Neural cell (in vitro differentiated cells): ENCODE data around the gene ZNF570. TPM values are rescaled to one million over a fixed set of nuclear protein-coding genes. Genes with fewer than 3 reads are reported as not detected.

ENCODE experiments used
- H2AFZ ChIP-seq: fragments of 200-600, 300-800 bp; sonication (generic), shearing (Covaris generic); 2 replicates; pipeline ENCODE4 v1.6.0; 2014; ENCODE audit warnings: low read depth, mild to moderate bottlenecking, antibody characterized with exemption, low read length, moderate library complexity
- H3F3A ChIP-seq: fragments of 200-600 bp; shearing (Covaris generic); 2 replicates; pipeline ENCODE4 v1.6.1; 2016; ENCODE audit warnings: mild to moderate bottlenecking, moderate library complexity, mixed read lengths, antibody characterized with exemption, low read length; ENCODE audit not compliant: insufficient read depth, poor library complexity, severe bottlenecking
- H3K27ac ChIP-seq: fragments of 200-600, 300-800 bp; sonication (generic), shearing (Covaris generic); 2 replicates; pipeline ENCODE4 v1.5.1; 2014; ENCODE audit warnings: mild to moderate bottlenecking, low read length, moderate library complexity
- H3K27me3 ChIP-seq: fragments of 300-800, 200-600 bp; sonication (generic), shearing (Covaris generic); 2 replicates; pipeline ENCODE4 v1.6.0; 2014; ENCODE audit warnings: mild to moderate bottlenecking, low read depth, low read length, moderate library complexity; ENCODE audit not compliant: insufficient read depth
- H3K36me3 ChIP-seq: fragments of 300-800, 200-600 bp; sonication (generic), shearing (Covaris generic); 2 replicates; pipeline ENCODE4 v1.5.1; 2014; ENCODE audit warnings: mild to moderate bottlenecking, antibody characterized with exemption, low read length, moderate library complexity; ENCODE audit not compliant: insufficient read depth
- H3K4me2 ChIP-seq: fragments of 300-800, 200-600 bp; sonication (generic), shearing (Covaris generic); 2 replicates; pipeline ENCODE4 v1.6.0; 2014; ENCODE audit warnings: mild to moderate bottlenecking, low read length
- H3K4me3 ChIP-seq: fragments of 300-800, 200-600 bp; sonication (generic), shearing (Covaris generic); 2 replicates; pipeline ENCODE4 v1.5.1; 2014; ENCODE audit warnings: mild to moderate bottlenecking, low read length, moderate library complexity
- H3K79me2 ChIP-seq: fragments of 200-600 bp; shearing (Covaris generic); replicated peaks from 2 replicates; pipeline ENCODE4 v1.6.0; 2014; ENCODE audit warnings: mild to moderate bottlenecking, low read length, moderate library complexity; ENCODE audit not compliant: insufficient read depth
- H3K9ac ChIP-seq: fragments of 300-800, 200-600 bp; sonication (generic), shearing (Covaris generic); 2 replicates; pipeline ENCODE4 v1.6.1; 2016; ENCODE audit warnings: mild to moderate bottlenecking, low read length, mixed read lengths
- H3K9me2 ChIP-seq: fragments of 200-600 bp; shearing (Covaris generic); 2 replicates; pipeline ENCODE4 v1.6.1; 2016; ENCODE audit warnings: mild to moderate bottlenecking, low read length, mixed read lengths; ENCODE audit not compliant: insufficient read depth
- H3K9me3 ChIP-seq: fragments of 200-600, 300-800 bp; sonication (generic), shearing (Covaris generic); 2 replicates; pipeline ENCODE4 v1.6.1; 2016; ENCODE audit warnings: mild to moderate bottlenecking, mixed run types, low read length, moderate library complexity, mixed read lengths
- H4K20me1 ChIP-seq: fragments of 200-600 bp; shearing (Covaris generic); 2 replicates; pipeline ENCODE4 v1.6.1; 2016; ENCODE audit warnings: mild to moderate bottlenecking, mixed run types; ENCODE audit not compliant: insufficient read depth
- CTCF ChIP-seq: fragments of 450-650 bp; IDR thresholded peaks from 2 replicates; pipeline ENCODE4 v1.5.1; 2014; ENCODE audit warnings: antibody characterized with exemption, mild to moderate bottlenecking, moderate library complexity; ENCODE audit not compliant: poor library complexity, severe bottlenecking
- EP300 ChIP-seq: fragments of 450-650 bp; conservative IDR thresholded peaks from 2 replicates; pipeline ENCODE4 v1.6.1; 2014; ENCODE audit warnings: antibody characterized with exemption, mild to moderate bottlenecking, moderate library complexity; ENCODE audit not compliant: poor library complexity, severe bottlenecking
- EZH2 ChIP-seq: fragments of 200-600, 300-800 bp; shearing (Covaris generic), sonication (generic); IDR thresholded peaks from 2 replicates; pipeline ENCODE4 v1.6.1; 2014; ENCODE audit warnings: antibody characterized with exemption, low read length, borderline replicate concordance, mild to moderate bottlenecking; ENCODE audit not compliant: insufficient read depth, poor library complexity, severe bottlenecking
- MXI1 ChIP-seq: fragments of 450-650 bp; conservative IDR thresholded peaks from 2 replicates; pipeline ENCODE4 v1.6.1; 2014; ENCODE audit warnings: antibody characterized with exemption, mild to moderate bottlenecking; ENCODE audit not compliant: poor library complexity, severe bottlenecking
- POLR2AphosphoS5 ChIP-seq: IDR thresholded peaks from 2 replicates; pipeline ENCODE4 v1.6.1; 2012
- RAD21 ChIP-seq: fragments of 450-650 bp; conservative IDR thresholded peaks from 2 replicates; pipeline ENCODE4 v1.6.1; 2014; ENCODE audit warnings: antibody characterized with exemption, mild to moderate bottlenecking, moderate library complexity
- REST ChIP-seq: IDR thresholded peaks from 2 replicates; pipeline ENCODE4 v1.6.1; 2012; ENCODE audit warnings: borderline replicate concordance
- SMC3 ChIP-seq: fragments of 450-650 bp; conservative IDR thresholded peaks from 2 replicates; pipeline ENCODE4 v1.6.1; 2014; ENCODE audit warnings: antibody characterized with exemption, mild to moderate bottlenecking, moderate library complexity; ENCODE audit not compliant: poor library complexity
- TAF1 ChIP-seq: IDR thresholded peaks from 2 replicates; pipeline ENCODE4 v1.6.1; 2012; ENCODE audit warnings: low read depth
- polyA plus RNA-seq: library from polyadenylated mRNA; depleted of rRNA; stranded (reverse); fragments of >200 nt; gene quantifications from 2 replicates; pipeline ENCODE4 v1.2.3, GENCODE V29; 2014

ZNF570 gene
- polyA plus RNA-seq, 1 donor from 2014 or later: 21.4 TPM

- Histone ChIP-seq H3K4me2 (no peak overlapping the region), H3K27me3 (no peaks in the 10 kb centered on the region), H3F3A (no peaks in the 10 kb centered on the region), H3K79me2 (no peaks in the 10 kb centered on the region), H3K27ac (no peak overlapping the region), H2AFZ (no peak overlapping the region), H3K9ac (no peak overlapping the region), H3K36me3 (peaks cover 37% of the 10 kb centered on the region), H3K9me3 (peaks cover 47% of the 10 kb centered on the region), H3K4me3 (no peak overlapping the region), H4K20me1 (no peaks in the 10 kb centered on the region), H3K9me2 (no peaks in the 10 kb centered on the region)
- TF ChIP-seq EZH2 (no peak), TAF1 (no peak), POLR2AphosphoS5 (no peak), EP300 (no peak), RAD21 (no peak), REST (no peak), CTCF (no peak), SMC3 (no peak)
Observed at GRCh38 chr19:37484406-37485168, 15.4 kb downstream of the ZNF570 start.

- H3K9ac ChIP-seq: no peak overlapping the region
- H3F3A ChIP-seq: no peaks in the 10 kb centered on the region
- H3K79me2 ChIP-seq: no peaks in the 10 kb centered on the region
- no peaks in the 10 kb centered on the region for H3K27me3 ChIP-seq
- no peaks in the 10 kb centered on the region for H4K20me1 ChIP-seq
- H3K27ac ChIP-seq: no peak overlapping the region
- TF ChIP-seq MXI1: no peak
- TF ChIP-seq CTCF: no peak
- no peak for TF ChIP-seq POLR2AphosphoS5
- H2AFZ ChIP-seq: no peak overlapping the region
- no peak overlapping the region for H3K4me3 ChIP-seq
- peaks cover 7% of the 10 kb centered on the region for H3K9me3 ChIP-seq
- no peaks in the 10 kb centered on the region for H3K36me3 ChIP-seq
- H3K9me2 ChIP-seq: no peaks in the 10 kb centered on the region
- H3K4me2 ChIP-seq: no peak overlapping the region
Observed at GRCh38 chr19:37492213-37492612, 23.1 kb downstream of the ZNF570 start.
